A204.1 (cell line): ENCODE results near the gene CD200.

Experiments
- FAIRE-seq: peaks from 2 replicates; lab custom pipeline; 2012; peaks lifted over from hg19 to GRCh38; lab: Jason Lieb, UNC

The CD200 gene

DNA sequence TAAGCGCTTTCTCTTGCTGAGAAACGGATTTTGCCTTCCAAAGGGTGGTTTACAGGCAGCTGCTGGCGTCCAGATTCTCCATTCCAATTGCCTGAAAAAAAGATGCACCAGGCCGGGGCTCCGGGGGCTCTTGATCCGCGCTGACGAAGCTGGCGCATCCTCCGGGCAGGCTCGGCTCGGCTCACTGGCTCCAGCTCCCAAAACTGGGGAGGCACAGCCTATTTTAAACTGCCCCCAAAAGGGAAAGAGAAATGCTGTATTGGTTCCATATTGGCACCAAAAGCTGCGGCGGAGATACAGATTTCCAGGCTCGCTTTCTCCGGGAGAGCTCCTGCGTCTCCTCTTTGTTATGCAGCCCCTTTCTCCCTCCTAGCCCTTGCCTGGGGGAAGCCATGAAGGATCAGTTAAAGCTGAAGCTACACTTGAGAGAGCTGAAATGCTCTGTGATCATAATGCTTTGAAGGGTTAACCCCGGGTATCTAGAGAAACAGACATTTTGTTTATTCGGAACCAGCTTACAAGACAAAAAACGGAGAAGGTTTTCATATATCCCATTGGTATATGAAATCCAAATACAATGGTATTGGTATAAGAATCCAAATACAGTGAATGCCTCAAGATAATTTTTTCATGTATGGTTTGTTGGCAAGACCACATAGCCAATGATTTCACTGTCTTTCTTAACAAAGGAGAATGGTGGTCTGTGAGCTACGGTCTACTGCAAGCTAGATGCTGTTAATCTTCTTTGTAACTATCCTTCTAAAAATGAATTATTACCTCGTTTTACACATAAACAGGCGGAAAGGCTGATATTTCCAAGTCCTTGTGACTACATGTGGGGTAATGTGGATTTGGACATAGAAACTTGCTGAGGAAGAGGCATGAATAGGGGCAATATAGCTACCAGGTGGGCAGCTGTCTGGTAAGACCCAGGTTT, 693 bp downstream of the CD200 start:
- no peak for FAIRE-seq

DNA sequence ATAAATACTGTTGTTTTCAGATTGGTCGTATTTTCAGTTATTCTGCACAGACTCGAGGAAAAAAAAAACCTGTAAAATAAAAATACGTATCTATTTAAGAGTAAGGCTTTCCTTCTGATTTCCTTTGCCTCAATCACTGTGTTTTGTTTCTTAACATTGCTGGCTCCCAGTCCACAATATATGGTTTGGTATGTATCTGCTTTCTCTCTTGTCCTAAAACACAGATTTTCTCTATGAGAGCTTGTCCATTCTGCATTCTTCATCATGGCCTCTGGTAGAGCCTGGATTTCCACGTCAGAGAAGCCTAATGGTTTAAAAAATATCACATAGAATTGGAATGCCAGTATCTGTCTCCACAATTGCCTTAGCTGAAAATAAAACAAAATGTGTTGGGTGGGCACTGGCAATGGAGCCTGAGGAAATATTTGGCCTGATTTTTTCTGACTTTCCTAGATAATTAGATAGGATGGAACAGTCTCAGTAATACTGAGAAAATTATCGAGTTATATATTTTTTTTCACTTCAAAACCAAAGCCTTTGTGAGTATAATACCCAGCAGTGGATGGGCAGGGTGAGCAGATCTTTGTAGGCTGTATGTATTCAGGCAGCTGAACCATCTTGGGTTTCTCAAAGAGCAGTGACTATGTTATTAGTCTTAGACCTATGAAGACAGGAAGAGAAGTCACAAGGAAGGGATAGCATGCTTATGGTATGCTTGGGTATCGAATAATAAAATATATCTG, 1.9 kb downstream of the CD200 start:
- no peak for FAIRE-seq

DNA sequence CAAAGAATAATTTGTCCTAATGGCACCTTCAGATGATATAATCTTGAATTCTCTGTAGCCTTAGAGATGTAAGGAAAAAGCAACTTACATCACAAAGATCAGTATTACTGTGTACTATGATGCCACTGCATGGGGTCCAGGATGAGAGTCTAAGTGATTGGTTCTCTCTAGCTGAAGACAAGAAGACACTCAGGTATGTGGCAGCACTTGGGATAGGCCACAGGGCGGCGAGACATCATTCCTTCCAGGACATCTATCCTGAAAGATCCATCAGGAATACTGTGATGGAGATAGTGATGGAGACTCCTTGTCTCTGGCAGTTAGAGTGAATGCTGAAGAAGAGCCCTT, 2.5 kb downstream of the CD200 start:
- FAIRE-seq = no peak

DNA sequence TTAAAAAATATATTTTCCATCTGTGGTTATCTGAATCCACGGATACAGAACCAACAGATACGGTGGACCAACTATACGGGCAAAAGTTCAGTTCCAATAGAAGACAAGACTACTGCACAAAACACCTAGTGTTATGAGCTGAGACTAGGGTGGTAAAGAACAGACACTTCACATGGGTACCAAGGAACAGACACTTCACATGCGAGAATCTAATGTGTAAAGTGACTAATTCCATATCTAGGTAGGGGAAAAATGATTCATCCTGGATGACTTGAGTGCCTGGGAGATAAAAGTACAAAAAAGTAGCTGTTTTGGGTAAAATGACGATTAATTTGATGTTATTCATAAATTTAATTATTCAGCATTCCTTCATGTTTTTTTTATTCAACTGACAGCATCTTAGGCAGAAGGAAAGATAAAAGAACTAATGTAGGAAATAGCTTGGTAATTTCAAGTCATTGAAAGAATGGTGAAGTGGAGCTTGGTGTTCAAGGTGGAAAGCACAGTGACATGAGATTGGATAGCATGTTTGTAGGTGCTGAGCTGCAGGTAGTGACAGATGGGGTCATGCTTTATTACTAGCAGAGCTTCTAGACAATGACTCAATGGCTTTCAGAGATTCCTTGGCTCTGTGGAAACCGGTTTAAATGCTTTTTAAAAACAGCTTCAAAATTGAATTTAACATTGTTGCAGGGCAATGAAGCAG, 5.2 kb downstream of the CD200 start:
- FAIRE-seq = no peak

DNA sequence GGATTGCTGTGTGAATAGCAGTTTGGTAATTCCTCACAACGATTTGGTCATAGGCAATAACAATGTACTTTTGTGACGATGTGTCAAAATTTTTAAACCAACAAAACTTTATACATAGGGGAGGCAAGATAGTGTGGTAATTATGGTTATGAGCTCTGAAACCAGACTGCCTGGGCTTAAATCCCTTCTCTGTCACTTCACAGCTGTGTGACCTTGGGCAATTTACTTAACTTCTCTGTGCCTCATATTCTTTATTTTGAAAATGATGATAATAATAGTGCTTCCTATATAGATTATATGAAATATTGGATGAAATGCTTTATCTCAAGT, 5.7 kb downstream of the CD200 start:
- FAIRE-seq = no peak

DNA sequence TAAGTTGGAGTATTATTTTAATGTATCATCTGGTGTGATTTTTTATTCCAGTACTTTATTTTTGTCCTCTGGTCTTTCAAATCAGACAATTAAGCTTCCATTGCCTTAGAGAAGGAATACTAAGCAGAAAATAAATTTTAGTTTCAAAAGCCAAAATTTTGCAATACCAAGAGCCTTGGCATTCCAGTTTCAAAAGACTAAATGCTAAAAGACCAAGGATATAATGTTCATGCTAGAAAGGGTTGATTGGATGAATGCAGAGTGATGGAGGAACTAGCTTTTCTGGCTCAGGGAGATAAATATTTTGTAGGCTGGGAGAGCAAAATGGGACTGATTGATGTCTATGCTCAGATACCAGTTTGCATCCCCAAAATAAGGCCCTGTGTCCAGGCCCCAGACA, 6.2 kb downstream of the CD200 start:
- FAIRE-seq = no peak

DNA sequence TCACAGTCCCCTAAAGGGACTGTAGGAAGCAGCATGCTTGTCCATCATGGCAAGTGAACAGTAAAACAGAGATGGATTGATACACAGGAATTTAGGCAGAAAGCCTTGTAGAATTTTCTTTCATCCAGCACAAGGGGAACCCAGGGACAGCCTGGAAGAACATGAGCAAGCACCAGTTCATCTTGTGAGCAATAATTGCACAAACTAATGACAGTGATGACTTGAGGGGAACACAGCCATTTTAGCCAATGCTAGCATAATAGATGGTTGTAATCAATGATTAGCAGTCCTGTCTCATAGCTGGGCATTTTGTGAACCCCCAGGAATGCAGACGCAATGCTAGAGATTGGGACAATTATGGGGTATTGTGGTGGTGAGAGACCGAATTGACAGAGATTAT, 6.7 kb downstream of the CD200 start:
- FAIRE-seq = no peak

DNA sequence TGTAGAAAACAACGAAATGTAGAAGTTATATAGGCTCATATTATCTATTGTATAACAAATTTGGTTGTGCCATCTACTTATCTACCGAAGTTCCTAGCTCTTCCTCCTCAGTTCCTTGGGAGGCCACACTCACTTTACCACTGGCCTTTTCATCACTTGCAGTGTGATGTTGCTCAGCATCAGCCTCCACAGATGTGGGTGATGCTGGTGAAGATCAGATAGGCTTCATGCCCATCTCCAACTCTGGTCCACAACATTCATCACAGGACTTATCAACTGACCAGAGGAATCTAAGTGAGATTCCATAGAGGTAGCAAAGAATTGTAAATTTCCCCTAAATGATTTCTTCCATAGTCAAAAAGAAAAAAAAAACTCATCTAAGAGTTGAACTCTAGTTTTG, 8.4 kb downstream of the CD200 start:
- no peak for FAIRE-seq

DNA sequence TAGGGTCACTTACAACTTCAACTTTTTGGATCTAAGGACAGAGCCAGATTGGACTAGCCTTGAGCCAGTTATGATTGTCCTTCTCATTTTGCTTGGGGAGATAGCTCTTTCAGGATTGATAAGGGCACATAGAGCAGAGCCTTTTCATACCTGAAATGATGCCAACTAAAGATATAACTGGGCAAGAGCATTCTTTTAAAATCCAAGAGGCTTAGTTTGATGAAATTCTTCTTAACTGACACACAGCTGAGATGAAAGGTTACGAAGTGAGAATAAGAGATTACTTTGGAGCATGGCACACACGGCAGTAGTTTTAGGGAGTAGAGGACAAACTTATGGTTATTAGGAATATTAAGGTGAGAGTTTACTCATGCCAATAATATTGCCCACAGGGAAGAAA, 12.7 kb downstream of the CD200 start:
- FAIRE-seq = no peak

DNA sequence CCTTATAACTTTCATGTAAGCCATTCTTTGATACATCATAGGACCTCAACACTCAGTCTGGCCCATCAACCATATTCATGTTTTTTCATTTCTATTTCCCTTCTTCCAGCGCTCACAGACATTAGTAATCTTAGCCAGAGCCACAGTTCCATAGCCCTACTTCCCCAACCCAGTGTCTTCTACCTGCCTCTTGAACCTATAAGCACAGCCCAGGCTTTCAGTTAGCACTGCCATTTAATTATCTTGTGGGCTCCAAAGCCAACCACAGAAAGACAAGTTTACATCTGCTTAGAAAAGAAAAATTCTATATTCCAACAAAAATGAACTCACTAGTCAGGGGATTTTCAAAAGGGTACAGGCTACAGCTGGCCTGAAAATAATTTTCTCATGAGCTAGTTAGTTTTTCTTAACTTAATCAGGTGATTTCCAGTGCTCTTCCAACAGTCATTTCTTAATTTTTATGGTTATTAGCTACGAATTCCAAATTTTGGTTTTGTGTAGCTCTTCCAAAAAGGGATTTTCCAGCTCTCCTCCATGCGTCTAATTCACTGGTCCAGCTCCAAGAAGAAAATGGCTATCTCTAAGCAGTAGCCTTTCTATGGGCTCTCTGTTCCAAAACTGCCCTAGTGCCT, 13.7 kb downstream of the CD200 start:
- no peak for FAIRE-seq

DNA sequence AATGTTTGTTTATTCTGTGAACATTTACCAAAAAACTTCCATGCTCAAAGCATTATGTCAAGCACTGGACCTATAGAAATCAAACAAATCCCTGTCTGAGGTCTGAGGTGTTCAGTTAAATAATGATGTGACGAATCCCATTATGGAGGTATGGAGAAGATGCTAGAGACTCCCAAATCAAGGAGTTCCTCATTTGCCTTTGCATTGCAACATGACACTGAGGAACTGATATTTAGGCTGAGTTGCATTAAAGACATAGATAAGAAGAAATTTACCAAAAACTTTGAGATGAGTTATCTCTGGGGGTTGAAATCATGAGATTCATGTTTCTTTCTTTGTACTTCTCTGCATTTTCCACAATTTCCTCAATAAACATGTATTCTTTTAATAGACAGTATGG, 16.0 kb downstream of the CD200 start:
- FAIRE-seq = no peak

DNA sequence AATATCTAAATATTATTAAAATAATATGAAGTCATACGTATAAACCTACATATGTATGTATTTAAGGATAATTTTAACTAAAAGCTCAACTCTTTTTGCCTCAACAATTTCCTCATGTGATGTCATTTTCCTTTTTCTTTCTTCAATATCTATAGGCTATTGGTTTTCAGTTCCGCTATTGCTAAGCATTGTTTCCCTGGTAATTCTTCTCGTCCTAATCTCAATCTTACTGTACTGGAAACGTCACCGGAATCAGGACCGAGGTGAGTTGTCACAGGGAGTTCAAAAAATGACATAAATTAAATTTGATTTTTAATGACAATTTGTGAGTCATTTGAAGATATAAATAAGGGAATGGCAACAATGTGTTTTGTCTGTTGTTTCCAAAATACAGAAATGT, 16.6 kb downstream of the CD200 start:
- no peak for FAIRE-seq

DNA sequence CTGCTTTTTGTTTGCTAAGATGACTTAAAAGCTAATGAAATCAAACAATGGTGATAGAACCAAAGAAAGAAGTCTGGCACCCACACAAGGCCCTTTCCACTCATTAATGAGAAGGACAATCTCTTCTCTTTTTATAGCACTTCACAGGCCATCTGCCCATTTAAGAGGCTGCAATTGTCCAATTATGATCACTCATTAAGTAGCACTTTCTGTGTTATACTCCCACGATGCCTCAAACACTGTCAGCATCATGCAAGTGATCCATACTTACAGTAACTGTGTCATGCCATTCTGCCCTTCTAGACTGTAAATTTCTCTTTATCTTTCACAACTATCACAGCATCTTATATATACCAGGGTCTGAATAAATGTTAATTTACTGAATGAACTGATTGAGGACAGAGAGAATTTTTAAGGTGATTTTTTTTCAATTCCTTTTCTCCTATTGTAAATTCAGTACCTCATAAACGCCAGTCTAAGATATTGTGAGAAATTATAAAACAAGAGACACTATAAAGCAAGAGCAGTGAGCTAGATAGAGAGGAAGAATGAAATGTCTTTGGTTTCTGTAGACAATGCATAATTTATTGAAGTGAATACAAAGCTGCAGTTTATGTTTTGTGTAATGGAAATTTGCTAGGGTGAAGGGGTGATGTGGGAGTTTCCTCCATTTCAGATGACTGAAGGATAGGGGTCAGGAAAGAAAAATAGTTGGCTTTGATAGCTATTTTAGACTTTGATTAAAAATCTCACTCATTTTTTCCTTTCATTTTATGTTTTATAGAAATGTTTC, 17.3 kb downstream of the CD200 start:
- FAIRE-seq = no peak

DNA sequence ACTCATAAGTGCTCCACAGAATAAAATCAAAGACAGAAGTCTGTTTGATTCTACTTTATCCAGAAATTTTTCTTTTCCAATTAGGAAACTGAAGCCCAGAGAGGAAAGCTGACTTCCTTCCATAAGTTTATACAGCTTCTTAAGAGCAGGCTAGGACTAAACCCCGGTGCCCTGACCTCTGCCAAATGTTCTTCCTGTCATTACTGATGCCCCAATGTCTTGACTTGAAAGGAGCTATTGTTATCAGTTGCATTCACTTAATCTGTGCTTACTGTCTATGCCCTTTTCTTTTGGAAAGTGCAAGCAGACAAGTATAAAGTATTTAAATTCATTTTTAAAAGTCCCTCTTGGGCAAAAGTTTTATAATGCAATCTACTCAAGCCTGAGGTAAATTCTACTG, 18.1 kb downstream of the CD200 start:
- no peak for FAIRE-seq

DNA sequence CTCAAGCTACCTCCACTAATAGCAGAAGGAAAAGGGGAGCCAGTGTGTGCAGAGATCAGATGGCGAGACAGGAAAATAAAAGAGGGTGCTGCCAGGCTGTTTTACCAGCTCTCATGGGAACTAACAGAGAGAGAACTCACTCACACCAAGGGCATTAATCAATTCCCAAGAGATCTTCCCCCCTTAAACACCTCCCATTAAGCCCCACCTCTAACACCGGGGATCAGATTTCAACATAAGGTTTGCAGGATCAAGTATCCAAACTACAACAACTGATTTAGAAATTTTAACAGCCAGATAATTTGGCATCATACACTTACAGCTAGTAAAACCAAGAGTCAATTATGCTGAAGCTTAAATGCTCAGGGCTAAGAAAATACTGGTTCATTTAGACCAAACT, 18.9 kb downstream of the CD200 start:
- no peak for FAIRE-seq

DNA sequence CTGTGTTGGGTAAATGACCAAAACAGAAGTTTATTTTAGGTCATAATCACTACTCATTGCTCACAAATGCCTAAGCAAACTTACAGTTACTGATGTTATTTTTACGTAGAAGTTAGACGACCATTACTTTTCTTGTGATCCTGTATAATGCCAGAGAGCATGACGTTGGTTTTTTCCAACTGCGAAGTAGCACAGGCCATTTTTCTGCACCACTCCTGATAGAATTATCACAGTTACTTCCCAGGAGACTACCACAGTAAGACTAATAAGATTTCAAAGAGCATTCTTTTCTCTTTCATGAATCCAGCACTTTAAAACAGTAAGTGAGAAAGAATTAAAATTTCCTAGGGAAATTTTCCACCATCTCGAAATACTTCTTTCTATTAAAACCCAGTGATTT, 19.8 kb downstream of the CD200 start:
- no peak for FAIRE-seq

DNA sequence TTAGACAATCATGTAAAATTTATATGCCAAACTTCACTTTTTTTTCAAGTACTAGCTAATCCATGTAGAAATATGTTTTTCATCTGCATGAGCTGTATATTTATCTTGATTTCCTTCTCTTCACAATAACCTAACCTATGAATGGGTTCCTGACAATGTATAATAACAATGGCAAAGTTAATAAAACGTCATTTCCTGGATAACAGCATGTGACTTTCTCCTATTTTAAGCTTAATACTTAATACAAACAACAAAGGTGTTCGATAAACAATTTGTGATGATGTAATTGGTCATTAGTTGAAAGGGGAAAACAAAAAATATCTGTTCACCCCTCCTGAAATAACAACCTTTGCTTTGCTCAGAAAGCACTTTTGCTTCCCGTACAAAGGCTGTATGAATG, 20.4 kb downstream of the CD200 start:
- FAIRE-seq = no peak

DNA sequence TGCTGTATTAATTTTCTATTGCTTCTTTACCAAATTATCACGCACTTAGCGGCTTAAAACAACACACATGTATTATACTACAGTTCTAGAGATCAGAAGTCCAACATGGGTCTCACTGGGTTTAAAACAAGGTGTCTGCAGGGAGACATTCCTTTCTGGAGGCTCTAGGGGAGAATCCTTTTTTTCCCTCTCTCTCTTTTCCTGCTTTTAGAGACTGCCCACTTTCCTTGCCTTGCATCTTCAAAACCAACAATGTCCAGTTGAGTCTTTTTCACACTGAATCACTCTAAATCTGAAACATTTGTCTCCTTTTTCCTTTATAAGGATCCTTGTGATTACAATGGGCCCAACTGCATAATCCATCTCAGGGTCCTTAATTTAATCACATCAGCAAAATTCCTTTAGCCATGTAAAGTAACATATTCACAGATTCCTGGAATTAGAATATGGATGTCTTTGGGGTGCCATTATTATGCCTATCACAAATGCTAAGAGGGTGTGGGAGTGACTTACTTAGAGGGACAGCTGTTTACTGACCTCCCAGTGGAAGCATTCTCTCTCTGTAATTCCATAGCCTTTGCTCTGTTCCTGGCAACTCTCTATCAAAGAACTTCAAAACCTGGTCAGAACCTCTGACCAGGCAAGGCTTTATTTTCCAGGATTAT, 21.8 kb downstream of the CD200 start:
- FAIRE-seq = no peak

DNA sequence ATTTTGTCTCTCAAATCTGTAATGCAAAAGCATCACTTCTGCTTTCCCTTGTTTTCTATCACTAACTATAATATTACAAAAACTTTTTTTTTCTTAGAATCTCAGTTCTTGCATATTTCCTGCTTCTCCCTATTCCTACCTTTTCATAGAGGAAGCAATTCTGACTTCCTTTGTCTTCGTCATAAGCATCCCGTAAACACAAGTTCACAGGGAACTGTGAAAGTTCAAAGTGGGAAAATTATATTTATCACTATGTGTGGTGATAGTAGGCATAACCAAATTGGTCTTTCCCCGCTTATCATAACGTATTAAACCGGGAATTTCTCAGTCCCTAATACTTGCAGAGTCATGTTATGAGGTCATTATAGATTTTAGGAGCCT, 22.3 kb downstream of the CD200 start:
- no peak for FAIRE-seq

DNA sequence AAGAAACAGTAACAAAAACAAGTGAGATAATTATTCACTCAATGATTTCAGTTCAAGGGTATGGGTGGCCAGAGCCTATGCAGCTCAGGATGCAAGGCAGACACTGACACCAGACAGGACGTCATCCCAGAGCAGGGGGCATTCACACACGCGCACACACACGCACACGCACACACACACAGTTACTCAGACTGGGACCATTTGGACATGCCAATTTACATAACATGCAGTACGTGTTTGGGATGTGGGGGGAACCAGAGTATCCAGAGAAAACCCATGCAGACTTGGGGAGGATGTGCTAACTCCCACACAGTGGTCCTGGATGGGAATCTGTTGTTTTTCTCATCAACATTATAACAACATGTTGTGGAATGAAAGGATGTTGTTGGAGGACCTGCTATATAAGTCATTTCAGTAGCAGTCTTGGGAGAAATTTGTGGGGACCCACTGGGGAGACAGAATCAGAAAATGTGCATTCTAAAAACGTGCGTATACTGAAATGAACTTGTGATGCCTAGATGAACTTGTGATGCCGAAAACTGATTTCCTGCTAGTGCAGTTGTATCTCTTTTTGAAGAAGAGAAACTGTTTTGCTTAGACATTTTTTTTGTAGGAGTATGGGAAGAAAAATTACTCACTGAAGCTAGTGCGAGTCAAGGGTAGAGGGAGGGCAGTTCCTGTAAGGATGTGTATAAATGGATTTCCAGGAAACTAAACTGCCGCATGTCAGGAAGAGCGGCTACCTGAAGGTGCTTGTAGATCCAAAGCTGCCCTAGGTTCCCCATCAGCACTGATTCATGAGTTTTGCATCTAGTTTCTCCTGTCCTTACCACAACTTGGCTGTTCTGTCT, 25.2 kb downstream of the CD200 start:
- FAIRE-seq = no peak

DNA sequence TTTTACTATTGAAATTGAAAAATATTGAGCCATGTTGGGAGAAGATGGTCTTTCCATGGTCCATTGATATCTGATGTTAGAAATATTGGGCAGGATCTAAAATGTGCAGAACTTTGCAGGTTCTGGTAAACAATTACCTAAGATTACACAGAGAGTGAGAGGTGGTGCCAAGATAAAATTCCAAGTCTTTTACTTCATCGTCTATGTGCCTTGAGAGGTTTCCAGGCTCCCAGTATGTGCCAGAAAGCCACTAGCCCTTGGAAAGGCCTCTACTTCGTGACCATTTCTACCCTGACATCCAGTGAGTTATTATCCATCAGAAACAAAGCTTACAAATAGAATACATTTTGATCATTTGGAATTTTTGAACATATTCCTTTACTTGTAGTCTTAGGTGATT, 27.6 kb downstream of the CD200 start:
- no peak for FAIRE-seq
